Trophoblast cell (in vitro differentiated cells and primary cell): ENCODE measurements around the gene ADAM8.
A peak's percentile ranks its signal among the peaks of the same experiment; 100 is the strongest.

ENCODE experiments used
- DNase-seq, 2 donors: peaks; one replicate each; pipeline ENCODE4 v3.0.0-alpha.2; 2016
- H2AFZ ChIP-seq: 2 replicates; pipeline ENCODE4 v1.6.1; 2013; ENCODE audit warnings: low read length, moderate library complexity, mild to moderate bottlenecking; ENCODE audit not compliant: insufficient read depth, poor library complexity
- H2AK5ac ChIP-seq: 2 replicates; pipeline ENCODE4 v1.6.1; 2013; ENCODE audit warnings: mild to moderate bottlenecking, low read length
- H2BK120ac ChIP-seq: 2 replicates; pipeline ENCODE4 v1.6.1; 2013; ENCODE audit warnings: low read length, mild to moderate bottlenecking, moderate library complexity; ENCODE audit not compliant: insufficient read depth, poor library complexity
- H2BK12ac ChIP-seq: 2 replicates; pipeline ENCODE4 v1.6.1; 2013; ENCODE audit warnings: mild to moderate bottlenecking, low read length, moderate library complexity
- H2BK5ac ChIP-seq: 2 replicates; pipeline ENCODE4 v1.6.1; 2013; ENCODE audit warnings: low read length, low read depth, moderate library complexity, mild to moderate bottlenecking; ENCODE audit not compliant: poor library complexity
- H3K14ac ChIP-seq: 2 replicates; pipeline ENCODE4 v1.6.1; 2013; ENCODE audit warnings: mild to moderate bottlenecking, low read length
- H3K18ac ChIP-seq: 2 replicates; pipeline ENCODE4 v1.6.1; 2013; ENCODE audit warnings: mild to moderate bottlenecking, low read length
- H3K23ac ChIP-seq: 2 replicates; pipeline ENCODE4 v1.6.1; 2013; ENCODE audit warnings: low read length
- H3K27ac ChIP-seq: 2 replicates; pipeline ENCODE4 v1.5.1; 2013; ENCODE audit warnings: low read depth, mild to moderate bottlenecking, inconsistent platforms, low read length, moderate library complexity
- H3K27me3 ChIP-seq: 2 replicates; pipeline ENCODE4 v1.6.1; 2013; ENCODE audit warnings: inconsistent platforms, mild to moderate bottlenecking, low read length, moderate library complexity; ENCODE audit not compliant: insufficient read depth
- H3K36me3 ChIP-seq, 2 experiments: 1 replicate in 1 of 2; 2 replicates in 1 of 2; pipeline ENCODE4 v1.6.1; 2013; ENCODE audit warnings: low read length in 2 of 2, mild to moderate bottlenecking in 2 of 2, moderate library complexity in 1 of 2; ENCODE audit not compliant: insufficient read depth in 2 of 2, control insufficient read depth in 1 of 2
- H3K4ac ChIP-seq: 2 replicates; pipeline ENCODE4 v1.6.1; 2013; ENCODE audit warnings: low read depth, mild to moderate bottlenecking, low read length, moderate library complexity
- H3K4me1 ChIP-seq, 2 experiments: 1 replicate in 1 of 2; 2 replicates in 1 of 2; pipeline ENCODE4 v1.6.1; 2013; ENCODE audit warnings: low read length in 2 of 2, mild to moderate bottlenecking in 2 of 2, moderate library complexity in 1 of 2; ENCODE audit not compliant: insufficient read depth in 2 of 2, control insufficient read depth in 1 of 2
- H3K4me2 ChIP-seq: 2 replicates; pipeline ENCODE4 v1.6.1; 2013; ENCODE audit warnings: inconsistent platforms, mild to moderate bottlenecking, low read length, moderate library complexity
- H3K4me3 ChIP-seq: 2 replicates; pipeline ENCODE4 v1.5.1; 2013; ENCODE audit warnings: mild to moderate bottlenecking, low read depth, low read length, inconsistent platforms
- H3K79me1 ChIP-seq: one replicate; pipeline ENCODE4 v1.6.1; 2013; ENCODE audit warnings: low read length
- H3K79me2 ChIP-seq: 2 replicates; pipeline ENCODE4 v1.6.1; 2013; ENCODE audit warnings: low read length, mild to moderate bottlenecking; ENCODE audit not compliant: control insufficient read depth, insufficient read depth, poor library complexity
- H3K9ac ChIP-seq: 2 replicates; pipeline ENCODE4 v1.6.1; 2013; ENCODE audit warnings: mild to moderate bottlenecking, low read length
- H3K9me3 ChIP-seq: 2 replicates; pipeline ENCODE4 v1.6.1; 2013; ENCODE audit warnings: low read depth, mild to moderate bottlenecking, control low read depth, inconsistent platforms, low read length; ENCODE audit not compliant: insufficient read depth
- H4K12ac ChIP-seq: 2 replicates; pipeline ENCODE4 v1.6.1; 2013; ENCODE audit warnings: low read depth, mild to moderate bottlenecking, low read length, moderate library complexity
- H4K8ac ChIP-seq: 2 replicates; pipeline ENCODE4 v1.6.1; 2013; ENCODE audit warnings: low read depth, mild to moderate bottlenecking, low read length, moderate library complexity
- H4K91ac ChIP-seq: one replicate; pipeline ENCODE4 v1.6.1; 2013; ENCODE audit warnings: low read depth, mild to moderate bottlenecking, low read length, moderate library complexity
- WGBS: extraction: QIAGEN DNeasy Blood & Tissue Kit; methylation state at CpG from one replicate; pipeline ENCODE4 v1.1.7; 2013; ENCODE audit warnings: missing lambda C conversion rate; ENCODE audit not compliant: insufficient read length, insufficient coverage; ENCODE audit errors: extremely low coverage; 5-methylcytosine and 5-hydroxymethylcytosine counted together

The ADAM8 gene

DNA sequence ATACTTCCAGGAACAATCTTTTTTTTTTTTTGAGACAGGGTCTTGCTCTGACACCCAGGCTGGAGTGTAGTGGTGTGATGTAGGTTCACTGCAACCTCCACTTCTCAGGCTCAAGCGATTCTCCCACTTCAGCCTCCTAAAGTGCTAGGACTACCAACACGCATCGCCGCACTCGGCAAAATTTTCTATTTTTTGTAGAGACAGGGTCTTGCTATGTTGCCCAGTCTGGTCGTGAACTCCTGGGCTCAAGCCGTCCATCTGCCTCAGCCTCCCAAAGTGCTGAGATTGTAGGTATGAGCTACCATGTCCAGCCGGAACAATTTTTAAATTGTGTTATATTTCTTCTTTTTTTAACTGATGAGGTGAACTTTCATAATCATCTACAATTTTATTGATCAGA, 34.1 kb upstream of the ADAM8 start:
- peaks cover 7% of the 10 kb centered on the region for H3K79me1 ChIP-seq
- no peak overlapping the region for H3K14ac ChIP-seq
- H3K79me2 ChIP-seq: peaks cover 5% of the 10 kb centered on the region
- H3K4me1 ChIP-seq: peaks cover 4 to 10% of the 10 kb centered on the region in 2 experiments
- H3K4me3 ChIP-seq: no peak overlapping the region
- H2AFZ ChIP-seq: no peak overlapping the region
- no peaks in the 10 kb centered on the region for H3K27me3 ChIP-seq
- H3K4ac ChIP-seq: no peak overlapping the region
- H3K4me2 ChIP-seq: no peak overlapping the region
- H3K23ac ChIP-seq: no peak overlapping the region
- no peak overlapping the region for H2AK5ac ChIP-seq
- H3K9me3 ChIP-seq: peaks cover 5% of the 10 kb centered on the region
- H3K9ac ChIP-seq: no peak overlapping the region
- H3K36me3 ChIP-seq: peaks cover 16 to 22% of the 10 kb centered on the region in 2 experiments
- H4K91ac ChIP-seq: no peak overlapping the region
- no peak overlapping the region for H3K27ac ChIP-seq
- H2BK12ac ChIP-seq: no peak overlapping the region
- H2BK5ac ChIP-seq: no peak overlapping the region
- no peak overlapping the region for H3K18ac ChIP-seq
- H4K8ac ChIP-seq: no peak overlapping the region
- DNase-seq: no peak
- no CpG with 5 or more reads among the region's 8 CpGs for WGBS
- H4K12ac ChIP-seq: no peak overlapping the region
- H2BK120ac ChIP-seq: no peak overlapping the region

DNA sequence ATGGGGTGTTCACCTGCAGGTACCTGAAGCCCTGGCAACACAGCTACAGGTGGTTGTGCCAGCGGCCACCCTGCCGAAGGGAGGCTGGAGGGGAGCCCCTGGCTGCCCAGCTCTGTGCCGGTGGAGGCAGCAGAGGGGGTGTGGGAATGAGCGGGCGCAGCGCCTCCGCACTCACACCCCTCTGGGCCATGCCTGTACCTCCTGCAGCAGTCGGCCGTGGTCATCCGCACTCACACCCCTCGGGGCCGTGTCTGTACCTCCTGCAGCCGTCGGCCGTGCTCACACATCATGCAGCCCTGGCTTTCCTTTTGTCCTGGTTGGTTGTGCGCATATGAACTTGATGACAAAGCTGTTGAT, 33.7 kb upstream of the ADAM8 start:
- DNase-seq: no peak
- H3K4ac ChIP-seq: no peak overlapping the region
- H2BK5ac ChIP-seq: no peak overlapping the region
- H3K36me3 ChIP-seq: peaks cover 16 to 22% of the 10 kb centered on the region in 2 experiments
- peaks cover 5% of the 10 kb centered on the region for H3K9me3 ChIP-seq
- no peak overlapping the region for H4K91ac ChIP-seq
- H3K79me1 ChIP-seq: peaks cover 7% of the 10 kb centered on the region
- peaks cover 5% of the 10 kb centered on the region for H3K79me2 ChIP-seq
- H3K4me2 ChIP-seq: no peak overlapping the region
- no peak overlapping the region for H3K23ac ChIP-seq
- H4K12ac ChIP-seq: no peak overlapping the region
- H2AK5ac ChIP-seq: no peak overlapping the region
- no peak overlapping the region for H4K8ac ChIP-seq
- peaks cover 4 to 10% of the 10 kb centered on the region in 2 experiments for H3K4me1 ChIP-seq
- H2AFZ ChIP-seq: no peak overlapping the region
- H3K27me3 ChIP-seq: no peaks in the 10 kb centered on the region
- no peak overlapping the region for H3K27ac ChIP-seq
- no peak overlapping the region for H3K18ac ChIP-seq
- no peak overlapping the region for H3K9ac ChIP-seq
- no CpG with 5 or more reads among the region's 16 CpGs for WGBS
- no peak overlapping the region for H3K14ac ChIP-seq
- no peak overlapping the region for H2BK120ac ChIP-seq
- H3K4me3 ChIP-seq: no peak overlapping the region
- H2BK12ac ChIP-seq: no peak overlapping the region

DNA sequence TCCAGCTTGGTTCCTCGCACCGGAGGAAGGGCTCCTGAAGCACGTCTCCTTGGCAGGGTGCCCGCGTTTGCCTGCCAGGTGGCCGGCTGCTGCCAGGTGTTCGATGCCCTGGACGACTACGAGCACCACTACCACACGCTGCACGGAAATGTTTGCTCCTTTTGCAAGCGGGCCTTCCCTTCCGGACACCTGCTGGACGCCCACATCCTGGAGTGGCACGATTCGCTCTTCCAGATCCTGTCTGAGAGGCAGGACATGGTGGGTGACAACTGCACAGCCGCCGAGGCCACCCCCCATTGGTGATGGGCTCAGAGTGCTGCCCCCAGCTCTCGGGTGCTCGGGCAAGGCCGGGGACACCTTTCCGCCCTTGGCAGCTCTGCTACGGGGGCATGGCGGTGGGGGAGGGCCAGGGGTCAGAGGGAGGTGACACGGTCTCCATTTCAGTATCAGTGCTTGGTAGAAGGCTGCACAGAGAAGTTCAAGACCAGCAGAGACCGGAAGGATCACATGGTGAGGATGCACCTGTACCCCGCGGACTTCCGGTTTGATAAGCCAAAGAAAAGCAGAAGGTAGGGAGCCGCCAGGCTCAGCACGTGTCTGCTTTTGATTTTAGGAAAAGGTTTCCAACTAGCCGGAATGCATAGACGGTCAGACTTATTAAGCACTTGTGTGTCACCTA, 33.2 kb upstream of the ADAM8 start:
- Histone ChIP-seq H4K8ac (no peak overlapping the region), H2BK120ac (no peak overlapping the region), H2BK12ac (no peak overlapping the region), H3K18ac (no peak overlapping the region), H3K4me2 (peak overlapping the region; percentile 33), H3K27me3 (no peaks in the 10 kb centered on the region), H3K9ac (no peak overlapping the region), H2BK5ac (no peak overlapping the region), H2AK5ac (no peak overlapping the region), H3K4me3 (no peak overlapping the region), H3K79me2 (peaks cover 5% of the 10 kb centered on the region), H3K14ac (no peak overlapping the region), H4K91ac (no peak overlapping the region), H3K4me1 (peaks cover 4 to 10% of the 10 kb centered on the region in 2 experiments), H3K36me3 (peaks cover 16 to 22% of the 10 kb centered on the region in 2 experiments), H3K4ac (no peak overlapping the region), H3K23ac (no peak overlapping the region), H2AFZ (no peak overlapping the region), H4K12ac (no peak overlapping the region), H3K9me3 (peaks cover 5% of the 10 kb centered on the region), H3K79me1 (peaks cover 7% of the 10 kb centered on the region), H3K27ac (no peak overlapping the region)
- WGBS: no CpG with 5 or more reads among the region's 33 CpGs
- no peak for DNase-seq

DNA sequence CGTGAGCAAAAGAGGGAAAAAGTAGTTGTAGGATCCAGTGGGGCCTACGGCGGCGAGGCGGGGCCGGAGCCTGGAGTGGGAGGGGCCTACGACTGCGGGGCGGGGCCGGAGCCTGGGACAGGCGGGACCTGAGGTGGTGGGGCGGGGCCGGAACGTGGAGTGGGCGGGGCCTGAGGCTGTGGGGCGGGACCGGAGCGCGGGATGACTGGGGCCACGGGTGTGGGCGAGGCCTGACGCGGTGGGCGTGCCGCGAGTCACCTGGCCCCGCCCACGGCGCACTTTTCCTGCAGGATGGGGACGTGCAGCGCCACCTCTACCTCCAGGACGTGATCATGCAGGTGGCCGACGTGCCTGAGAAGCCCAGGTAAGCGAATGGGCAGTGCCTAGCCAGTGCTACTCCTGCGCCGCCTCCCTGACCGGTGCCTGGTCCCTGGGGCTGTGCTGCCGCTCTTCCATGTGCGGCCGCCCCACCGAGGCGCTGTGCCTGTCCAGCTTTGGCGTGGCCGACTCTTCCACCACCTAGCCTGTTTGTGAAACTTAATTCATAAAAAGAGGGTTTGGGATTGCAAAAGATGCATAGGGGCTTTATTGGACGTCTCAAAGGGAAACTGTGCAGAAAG, 32.5 kb upstream of the ADAM8 start:
- Histone ChIP-seq H2BK120ac (peak overlapping the region; percentile 90), H3K9me3 (peaks cover 5% of the 10 kb centered on the region), H3K23ac (no peak overlapping the region), H4K91ac (peak overlapping the region; percentile 91), H3K14ac (peak overlapping the region; percentile 93), H3K79me2 (peaks cover 5% of the 10 kb centered on the region), H2AK5ac (no peak overlapping the region), H2BK5ac (peak overlapping the region; percentile 79), H3K4me3 (peak overlapping the region; percentile 98), H2AFZ (peak overlapping the region; percentile 76), H3K36me3 (peaks cover 16 to 22% of the 10 kb centered on the region in 2 experiments), H2BK12ac (no peak overlapping the region), H3K4me2 (peak overlapping the region; percentile 88), H3K4ac (peak overlapping the region; percentile 77), H4K12ac (peak overlapping the region; percentile 95), H3K27me3 (no peaks in the 10 kb centered on the region), H3K4me1 (peaks cover 4 to 10% of the 10 kb centered on the region in 2 experiments), H3K9ac (peak overlapping the region; percentile 96), H3K27ac (peak overlapping the region; percentile 90), H4K8ac (peak overlapping the region; percentile 97), H3K18ac (peak overlapping the region; percentile 83), H3K79me1 (peaks cover 7% of the 10 kb centered on the region)
- WGBS: no CpG with 5 or more reads among the region's 46 CpGs
- DNase-seq: peak; percentile 92 to 95
